ENCODE data around the gene PTGES2.
"Not testable (repeated sequence)": the region's sequence is repeated elsewhere in the genome, so short reads cannot be mapped to it uniquely, and the experiment has no call there.

PTGES2 gene

GRCh38 chr9:128136816-128137793 lies 9.6 kb upstream of the PTGES2 start:
- Histone ChIP-seq H3K36me3 (ENCODE audit: control insufficient read depth, insufficient read depth, low read length) (no peaks in the 10 kb centered on the region), H3K4me3 (ENCODE audit: low read length) (no peak overlapping the region), H3K4me1 (ENCODE audit: control insufficient read depth, insufficient read depth, low read length) (no peaks in the 10 kb centered on the region), H3K27ac (ENCODE audit: low read length) (no peak overlapping the region), H3K27me3 (ENCODE audit: control insufficient read depth, insufficient read depth, low read length) (no peaks in the 10 kb centered on the region), H3K9me3 (ENCODE audit: control insufficient read depth, insufficient read depth, low read length) (no peaks in the 10 kb centered on the region)
- DNase-seq (ENCODE audit: low read depth, low spot score) = no peak
- WGBS (ENCODE audit: insufficient coverage, insufficient read length) = no CpG with 5 or more reads among the region's 18 CpGs

GRCh38 chr9:128135561-128135960 lies 8.0 kb upstream of the PTGES2 start:
- not testable (repeated sequence) for H3K9me3 ChIP-seq (ENCODE audit: control insufficient read depth, insufficient read depth, low read length); H3K36me3 ChIP-seq (ENCODE audit: control insufficient read depth, insufficient read depth, low read length); H3K27me3 ChIP-seq (ENCODE audit: control insufficient read depth, insufficient read depth, low read length); H3K4me1 ChIP-seq (ENCODE audit: control insufficient read depth, insufficient read depth, low read length); DNase-seq (ENCODE audit: low read depth, low spot score); H3K4me3 ChIP-seq (ENCODE audit: low read length); H3K27ac ChIP-seq (ENCODE audit: low read length)
- WGBS (ENCODE audit: insufficient coverage, insufficient read length) = no CpG with 5 or more reads among the region's 8 CpGs

GRCh38 chr9:128132139-128132538 lies 4.6 kb upstream of the PTGES2 start:
- H3K4me1 ChIP-seq (ENCODE audit: control insufficient read depth, insufficient read depth, low read length); H3K9me3 ChIP-seq (ENCODE audit: control insufficient read depth, insufficient read depth, low read length); H3K36me3 ChIP-seq (ENCODE audit: control insufficient read depth, insufficient read depth, low read length); H3K27me3 ChIP-seq (ENCODE audit: control insufficient read depth, insufficient read depth, low read length); H3K4me3 ChIP-seq (ENCODE audit: low read length); H3K27ac ChIP-seq (ENCODE audit: low read length); DNase-seq (ENCODE audit: low read depth, low spot score): not testable (repeated sequence)
- WGBS (ENCODE audit: insufficient coverage, insufficient read length) = no CpG with 5 or more reads among the region's 8 CpGs

- not testable (repeated sequence) for H3K4me1 ChIP-seq (ENCODE audit: control insufficient read depth, insufficient read depth, low read length); H3K27me3 ChIP-seq (ENCODE audit: control insufficient read depth, insufficient read depth, low read length); H3K36me3 ChIP-seq (ENCODE audit: control insufficient read depth, insufficient read depth, low read length); H3K27ac ChIP-seq (ENCODE audit: low read length); H3K4me3 ChIP-seq (ENCODE audit: low read length); DNase-seq (ENCODE audit: low read depth, low spot score); H3K9me3 ChIP-seq (ENCODE audit: control insufficient read depth, insufficient read depth, low read length)
- WGBS (ENCODE audit: insufficient coverage, insufficient read length) = no CpG with 5 or more reads among the region's 8 CpGs
Measured at GRCh38 chr9:128131346-128131745, 3.8 kb upstream of the PTGES2 start.

- H3K9me3 ChIP-seq (ENCODE audit: control insufficient read depth, insufficient read depth, low read length); H3K36me3 ChIP-seq (ENCODE audit: control insufficient read depth, insufficient read depth, low read length); H3K27me3 ChIP-seq (ENCODE audit: control insufficient read depth, insufficient read depth, low read length); H3K4me1 ChIP-seq (ENCODE audit: control insufficient read depth, insufficient read depth, low read length); H3K27ac ChIP-seq (ENCODE audit: low read length); DNase-seq (ENCODE audit: low read depth, low spot score); H3K4me3 ChIP-seq (ENCODE audit: low read length): not testable (repeated sequence)
- WGBS (ENCODE audit: insufficient coverage, insufficient read length) = no CpG with 5 or more reads among the region's 7 CpGs
Measured at GRCh38 chr9:128130651-128131050, 3.1 kb upstream of the PTGES2 start.

- not testable (repeated sequence) for H3K27ac ChIP-seq (ENCODE audit: low read length); H3K27me3 ChIP-seq (ENCODE audit: control insufficient read depth, insufficient read depth, low read length); H3K9me3 ChIP-seq (ENCODE audit: control insufficient read depth, insufficient read depth, low read length); DNase-seq (ENCODE audit: low read depth, low spot score); H3K36me3 ChIP-seq (ENCODE audit: control insufficient read depth, insufficient read depth, low read length); H3K4me1 ChIP-seq (ENCODE audit: control insufficient read depth, insufficient read depth, low read length); H3K4me3 ChIP-seq (ENCODE audit: low read length)
- no CpG with 5 or more reads among the region's 12 CpGs for WGBS (ENCODE audit: insufficient coverage, insufficient read length)
Measured at GRCh38 chr9:128129976-128130590, 2.6 kb upstream of the PTGES2 start.

GRCh38 chr9:128128836-128129590 lies 1.5 kb upstream of the PTGES2 start:
- no peak for DNase-seq (ENCODE audit: low read depth, low spot score)
- H3K36me3 ChIP-seq (ENCODE audit: control insufficient read depth, insufficient read depth, low read length) = 0 out of 2 replicates have a peak, but pooled peaks cover 7% of the 10 kb centered on the region
- no peaks in the 10 kb centered on the region for H3K27me3 ChIP-seq (ENCODE audit: control insufficient read depth, insufficient read depth, low read length)
- H3K4me3 ChIP-seq (ENCODE audit: low read length) = peak overlapping the region; percentile 98
- H3K4me1 ChIP-seq (ENCODE audit: control insufficient read depth, insufficient read depth, low read length) = peaks cover 3% of the 10 kb centered on the region; the same call in 1 of the 2 replicates
- H3K9me3 ChIP-seq (ENCODE audit: control insufficient read depth, insufficient read depth, low read length) = no peaks in the 10 kb centered on the region
- WGBS (ENCODE audit: insufficient coverage, insufficient read length) = no CpG with 5 or more reads among the region's 29 CpGs
- no peak overlapping the region for H3K27ac ChIP-seq (ENCODE audit: low read length)

GRCh38 chr9:128127990-128128835 lies 684 bp upstream of the PTGES2 start:
- Histone ChIP-seq H3K4me1 (ENCODE audit: control insufficient read depth, insufficient read depth, low read length) (peaks cover 3% of the 10 kb centered on the region; the same call in 1 of the 2 replicates), H3K36me3 (ENCODE audit: control insufficient read depth, insufficient read depth, low read length) (peaks cover 13% of the 10 kb centered on the region), H3K9me3 (ENCODE audit: control insufficient read depth, insufficient read depth, low read length) (no peaks in the 10 kb centered on the region), H3K27me3 (ENCODE audit: control insufficient read depth, insufficient read depth, low read length) (no peaks in the 10 kb centered on the region), H3K27ac (ENCODE audit: low read length) (no peak overlapping the region), H3K4me3 (ENCODE audit: low read length) (peak overlapping the region; percentile 98)
- peak; percentile 73 for DNase-seq (ENCODE audit: low read depth, low spot score)
- no CpG with 5 or more reads among the region's 82 CpGs for WGBS (ENCODE audit: insufficient coverage, insufficient read length)

GRCh38 chr9:128125580-128126354 lies 1.8 kb downstream of the PTGES2 start:
- Histone ChIP-seq H3K27ac (ENCODE audit: low read length) (no peak overlapping the region), H3K4me1 (ENCODE audit: control insufficient read depth, insufficient read depth, low read length) (peaks cover 3% of the 10 kb centered on the region; the same call in 1 of the 2 replicates), H3K36me3 (ENCODE audit: control insufficient read depth, insufficient read depth, low read length) (peaks cover 32% of the 10 kb centered on the region), H3K27me3 (ENCODE audit: control insufficient read depth, insufficient read depth, low read length) (no peaks in the 10 kb centered on the region), H3K4me3 (ENCODE audit: low read length) (no peak overlapping the region), H3K9me3 (ENCODE audit: control insufficient read depth, insufficient read depth, low read length) (no peaks in the 10 kb centered on the region)
- no CpG with 5 or more reads among the region's 10 CpGs for WGBS (ENCODE audit: insufficient coverage, insufficient read length)
- DNase-seq (ENCODE audit: low read depth, low spot score) = no peak

Data from iPS DF 6.9 (cell line).